Gastrocnemius medialis (tissue), 4 donors: ENCODE results near the gene CTAGE6. TPM values are rescaled to one million over a fixed set of nuclear protein-coding genes. Genes with fewer than 3 reads are reported as not detected.
"Not testable (repeated sequence)": the region's sequence is repeated elsewhere in the genome, so short reads cannot be mapped to it uniquely, and the experiment has no call there.

Experiments
- ATAC-seq, 2 donors: fragments of 150-250 bp; one replicate each; pipeline ENCODE4 v1.9.1; 2016
- DNase-seq, 2 donors: peaks; one replicate each; pipeline ENCODE4 v3.0.0-alpha.2; 2019
- H3K27ac ChIP-seq, 4 donors: fragments of 200-600 bp; sonication (generic); 1 replicate in 1 of 4; 2 replicates in 3 of 4; pipeline ENCODE4 v1.5.1; 2016 to 2018; ENCODE audit warnings: mild to moderate bottlenecking in 2 of 4, moderate library complexity in 1 of 4
- H3K27me3 ChIP-seq, 3 donors: fragments of 200-600 bp; sonication (generic) in 2 of 3; 1 replicate in 1 of 3; 2 replicates in 2 of 3; pipeline versions ENCODE4 v1.5.1 to v1.6.0; 2016 to 2019; ENCODE audit warnings: mild to moderate bottlenecking in 1 of 3, moderate library complexity in 1 of 3
- H3K36me3 ChIP-seq, 2 donors: fragments of 200-600 bp; sonication (generic) in 1 of 2; one replicate each; pipeline ENCODE4 v1.5.1; 2017 to 2018
- H3K4me1 ChIP-seq, 2 donors: fragments of 200-600 bp; sonication (generic) in 1 of 2; one replicate each; pipeline ENCODE4 v1.5.1; 2016 to 2017; ENCODE audit warnings: mild to moderate bottlenecking in 2 of 2
- H3K4me3 ChIP-seq, 4 donors: fragments of 200-600 bp; sonication (generic) in 3 of 4; 1 replicate in 1 of 4; 2 replicates in 3 of 4; pipeline ENCODE4 v1.5.1; 2016 to 2019; ENCODE audit warnings: mild to moderate bottlenecking in 2 of 4
- H3K9me3 ChIP-seq, 3 donors: fragments of 200-600 bp; sonication (generic) in 2 of 3; 1 replicate in 1 of 3; 2 replicates in 2 of 3; pipeline ENCODE4 v1.5.1; 2016 to 2019
- POLR2A ChIP-seq, 2 donors: fragments of 450-650 bp; IDR thresholded peaks; one replicate each; pipeline ENCODE4 v1.6.1; 2017; ENCODE audit warnings: antibody characterized with exemption in 2 of 2, mild to moderate bottlenecking in 2 of 2, moderate library complexity in 2 of 2
- in situ Hi-C, 4 donors: fragments of 200-750 bp; cut with MboI; loops; one replicate each; pipeline versions ENCODE4 v1.15.0 to v1.8.0; 2017; ENCODE audit warnings: low sequenced_read_pairs in 4 of 4
- intact Hi-C: fragments of 100-400 bp; cut with DNase I; formaldehyde crosslinking; loops from one replicate; pipeline ENCODE4 v1.15.1; 2023; ENCODE audit warnings: low total_unique reads
- total RNA-seq, 4 donors: library from RNA; depleted of rRNA; stranded (reverse); fragments of >200 nt; gene quantifications; one replicate each; pipeline versions ENCODE4 v1.1.0 to v1.2.3, GENCODE V29; 2016
- TF ChIP-seq, protein P1 (sequence below), 5 experiments: fragments of 450-650 bp in 3 of 5; fragments of 200-600 bp in 2 of 5; sonication (generic) in 2 of 5; IDR thresholded peaks in 4 of 5; conservative IDR thresholded peaks in 1 of 5; 1 replicate in 4 of 5; 2 replicates in 1 of 5; pipeline ENCODE4 v1.5.1; 2016 to 2019; ENCODE audit warnings: antibody characterized with exemption in 5 of 5, mild to moderate bottlenecking in 3 of 5, moderate library complexity in 3 of 5

Gene CTAGE6
- total RNA-seq, 4 donors from 2014 or later: 1.2 TPM; not detected in 3

- ATAC-seq: peak; percentile 69 to 71
- intact Hi-C loops, in situ Hi-C loops: not testable (repeated sequence)
These were observed 8.2 kb upstream of the CTAGE6 start for GRCh38 chr7:143765678-143766077.

DNA sequence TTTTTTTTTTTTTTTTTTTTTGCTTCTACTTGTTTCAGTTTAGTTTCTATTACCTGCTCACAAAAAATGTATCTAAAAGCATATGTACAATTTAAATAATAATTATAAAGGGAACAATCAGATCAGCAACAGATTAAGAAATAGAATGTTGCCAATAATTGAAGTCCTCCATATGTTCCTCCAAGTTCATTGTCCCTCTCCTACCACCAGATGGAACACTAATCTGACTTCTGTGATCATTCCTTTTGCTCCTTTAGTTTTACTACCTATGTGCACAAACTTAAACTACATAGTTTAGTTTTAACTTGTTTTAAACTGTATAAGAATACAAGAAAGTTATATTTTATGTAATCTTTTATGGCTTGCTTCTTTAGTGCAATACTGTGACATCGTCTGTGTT, 5.6 kb upstream of the CTAGE6 start:
- intact Hi-C loops, H3K4me3 ChIP-seq, H3K9me3 ChIP-seq, H3K4me1 ChIP-seq, H3K27ac ChIP-seq, H3K27me3 ChIP-seq, DNase-seq, H3K36me3 ChIP-seq, in situ Hi-C loops, ATAC-seq: not testable (repeated sequence)

More at GRCh38 chr7:143765678-143766077, 8.2 kb upstream of the CTAGE6 start:
- not testable (repeated sequence) for H3K36me3 ChIP-seq, H3K27ac ChIP-seq, H3K4me1 ChIP-seq, H3K27me3 ChIP-seq, H3K9me3 ChIP-seq, H3K4me3 ChIP-seq, DNase-seq

DNA sequence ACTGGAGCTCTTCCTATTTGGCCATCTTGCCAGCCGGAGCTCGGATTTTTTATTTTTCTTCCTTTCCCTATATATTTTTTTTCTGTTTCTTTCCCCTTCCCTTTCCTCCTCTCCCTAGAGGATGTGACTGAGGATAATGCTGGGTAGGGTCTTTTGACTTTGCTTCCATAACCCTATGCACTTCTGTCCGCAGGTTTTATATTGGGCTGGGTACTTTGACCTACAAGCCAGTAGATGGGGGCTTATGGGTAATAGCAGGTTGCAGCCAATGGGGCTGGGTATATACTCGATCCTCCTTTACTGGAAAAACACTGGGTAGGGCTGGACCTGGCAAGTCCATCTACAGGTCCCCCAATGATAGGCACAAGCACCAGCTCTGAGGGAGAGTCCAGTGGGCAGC, 12.2 kb downstream of the CTAGE6 start:
- H3K4me1 ChIP-seq, intact Hi-C loops, H3K36me3 ChIP-seq, H3K9me3 ChIP-seq, H3K27ac ChIP-seq, H3K4me3 ChIP-seq, H3K27me3 ChIP-seq, DNase-seq, ATAC-seq, in situ Hi-C loops: not testable (repeated sequence)

GRCh38 chr7:143737037-143737819, 20.3 kb downstream of the CTAGE6 start:
- H3K4me1 ChIP-seq, H3K27me3 ChIP-seq, in situ Hi-C loops, H3K27ac ChIP-seq, intact Hi-C loops, H3K36me3 ChIP-seq, H3K9me3 ChIP-seq, H3K4me3 ChIP-seq, DNase-seq: not testable (repeated sequence)
- peak; percentile 66 to 88 for ATAC-seq
- TF ChIP-seq, protein P1, sequence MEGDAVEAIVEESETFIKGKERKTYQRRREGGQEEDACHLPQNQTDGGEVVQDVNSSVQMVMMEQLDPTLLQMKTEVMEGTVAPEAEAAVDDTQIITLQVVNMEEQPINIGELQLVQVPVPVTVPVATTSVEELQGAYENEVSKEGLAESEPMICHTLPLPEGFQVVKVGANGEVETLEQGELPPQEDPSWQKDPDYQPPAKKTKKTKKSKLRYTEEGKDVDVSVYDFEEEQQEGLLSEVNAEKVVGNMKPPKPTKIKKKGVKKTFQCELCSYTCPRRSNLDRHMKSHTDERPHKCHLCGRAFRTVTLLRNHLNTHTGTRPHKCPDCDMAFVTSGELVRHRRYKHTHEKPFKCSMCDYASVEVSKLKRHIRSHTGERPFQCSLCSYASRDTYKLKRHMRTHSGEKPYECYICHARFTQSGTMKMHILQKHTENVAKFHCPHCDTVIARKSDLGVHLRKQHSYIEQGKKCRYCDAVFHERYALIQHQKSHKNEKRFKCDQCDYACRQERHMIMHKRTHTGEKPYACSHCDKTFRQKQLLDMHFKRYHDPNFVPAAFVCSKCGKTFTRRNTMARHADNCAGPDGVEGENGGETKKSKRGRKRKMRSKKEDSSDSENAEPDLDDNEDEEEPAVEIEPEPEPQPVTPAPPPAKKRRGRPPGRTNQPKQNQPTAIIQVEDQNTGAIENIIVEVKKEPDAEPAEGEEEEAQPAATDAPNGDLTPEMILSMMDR (IDR thresholded peaks at IDR 0.05 in 4 of 5, conservative IDR thresholded peaks at IDR 0.05 in 1 of 5): peak; percentile 43 to 65 (median 50)

GRCh38 chr7:143735962-143736361, 21.5 kb downstream of the CTAGE6 start:
- ATAC-seq (no peak), DNase-seq (no peak)
- no peak overlapping the region for H3K4me3 ChIP-seq
- intact Hi-C loops (no loop called here), in situ Hi-C loops (no loop called here)
- no peak for TF ChIP-seq POLR2A (IDR thresholded peaks at IDR 0.05)
- TF ChIP-seq, protein P1 (IDR thresholded peaks at IDR 0.05 in 4 of 5, conservative IDR thresholded peaks at IDR 0.05 in 1 of 5): no peak
- H3K36me3 ChIP-seq: no peaks in the 10 kb centered on the region
- H3K9me3 ChIP-seq: no peaks in the 10 kb centered on the region
- no peaks in the 10 kb centered on the region for H3K27me3 ChIP-seq
- H3K4me1 ChIP-seq: no peaks in the 10 kb centered on the region
- H3K27ac ChIP-seq: no peak overlapping the region

- Histone ChIP-seq H3K4me1 (no peaks in the 10 kb centered on the region), H3K36me3 (no peaks in the 10 kb centered on the region)
- intact Hi-C loops: no loop called here
These were observed 23.6 kb downstream of the CTAGE6 start for GRCh38 chr7:143733876-143734275.

More at GRCh38 chr7:143733876-143734275, 23.6 kb downstream of the CTAGE6 start:
- H3K27me3 ChIP-seq: no peaks in the 10 kb centered on the region
- DNase-seq (no peak), ATAC-seq (no peak)
- no peak overlapping the region for H3K27ac ChIP-seq
- in situ Hi-C loops: no loop called here
- no peak overlapping the region for H3K4me3 ChIP-seq
- TF ChIP-seq POLR2A (IDR thresholded peaks at IDR 0.05): no peak
- TF ChIP-seq, protein P1 (IDR thresholded peaks at IDR 0.05 in 4 of 5, conservative IDR thresholded peaks at IDR 0.05 in 1 of 5): no peak
- H3K9me3 ChIP-seq: no peaks in the 10 kb centered on the region
